ENCODE measurements around the gene ATG9A.
A peak's percentile ranks its signal among the peaks of the same experiment; 100 is the strongest.

Gene ATG9A

GRCh38 chr2:219221957-219222518 lies 7.4 kb downstream of the ATG9A start:
- DNase-seq (ENCODE audit: low read depth) = no peak

- DNase-seq (ENCODE audit: low read depth) = no peak
Measured at GRCh38 chr2:219220652-219221402, 8.6 kb downstream of the ATG9A start.

- DNase-seq (ENCODE audit: low read depth) = no peak
Measured at GRCh38 chr2:219219784-219220532, 9.5 kb downstream of the ATG9A start.

- peak; percentile 55 for DNase-seq (ENCODE audit: low read depth)
Measured at GRCh38 chr2:219218732-219219701, 10.4 kb downstream of the ATG9A start, which contains the start of gene ABCB6. ABCB6 (minus strand) TSS chr2:219218958; CDS start chr2:219218673, 285 bp downstream.

GRCh38 chr2:219218217-219218731 lies 11.2 kb downstream of the ATG9A start:
- DNase-seq (ENCODE audit: low read depth) = peak; percentile 29

GRCh38 chr2:219216535-219216915 lies 12.9 kb downstream of the ATG9A start:
- DNase-seq (ENCODE audit: low read depth) = no peak

GRCh38 chr2:219215871-219216534 lies 13.4 kb downstream of the ATG9A start:
- no peak for DNase-seq (ENCODE audit: low read depth)

GRCh38 chr2:219214786-219215185 lies 14.7 kb downstream of the ATG9A start:
- DNase-seq (ENCODE audit: low read depth) = no peak

- no peak for DNase-seq (ENCODE audit: low read depth)
Measured at GRCh38 chr2:219214141-219214540, 15.3 kb downstream of the ATG9A start.

GRCh38 chr2:219213486-219214071 lies 15.9 kb downstream of the ATG9A start:
- no peak for DNase-seq (ENCODE audit: low read depth)

- DNase-seq (ENCODE audit: low read depth) = no peak
Measured at GRCh38 chr2:219213026-219213415, 16.4 kb downstream of the ATG9A start.

GRCh38 chr2:219210886-219211362 lies 18.5 kb downstream of the ATG9A start:
- no peak for DNase-seq (ENCODE audit: low read depth)

GRCh38 chr2:219210196-219210885 lies 19.1 kb downstream of the ATG9A start:
- no peak for DNase-seq (ENCODE audit: low read depth)

GRCh38 chr2:219209236-219210195 lies 19.9 kb downstream of the ATG9A start:
- DNase-seq (ENCODE audit: low read depth) = no peak

- DNase-seq (ENCODE audit: low read depth) = no peak
Measured at GRCh38 chr2:219207884-219208740, 21.3 kb downstream of the ATG9A start.

- DNase-seq (ENCODE audit: low read depth) = no peak
Measured at GRCh38 chr2:219207134-219207883, 22.1 kb downstream of the ATG9A start.
